AG09309 (cell line): ENCODE results near the gene NOS1.

Experiments used
- DNase-seq: peaks from one replicate; pipeline ENCODE4 v3.0.0-alpha.2; 2010; ENCODE audit warnings: low read depth
- H3K4me3 ChIP-seq: 2 replicates; pipeline ENCODE4 v1.5.1; 2011; ENCODE audit warnings: mild to moderate bottlenecking, low read depth, low read length, moderate library complexity; ENCODE audit not compliant: control insufficient read depth
- TF ChIP-seq, protein P1 (sequence below): IDR thresholded peaks from 2 replicates; pipeline ENCODE4 v1.5.1; 2011; ENCODE audit warnings: mild to moderate bottlenecking, low read depth, low read length, inconsistent platforms; ENCODE audit not compliant: insufficient read depth, control insufficient read depth; ENCODE audit errors: missing control alignments

The NOS1 gene

DNA sequence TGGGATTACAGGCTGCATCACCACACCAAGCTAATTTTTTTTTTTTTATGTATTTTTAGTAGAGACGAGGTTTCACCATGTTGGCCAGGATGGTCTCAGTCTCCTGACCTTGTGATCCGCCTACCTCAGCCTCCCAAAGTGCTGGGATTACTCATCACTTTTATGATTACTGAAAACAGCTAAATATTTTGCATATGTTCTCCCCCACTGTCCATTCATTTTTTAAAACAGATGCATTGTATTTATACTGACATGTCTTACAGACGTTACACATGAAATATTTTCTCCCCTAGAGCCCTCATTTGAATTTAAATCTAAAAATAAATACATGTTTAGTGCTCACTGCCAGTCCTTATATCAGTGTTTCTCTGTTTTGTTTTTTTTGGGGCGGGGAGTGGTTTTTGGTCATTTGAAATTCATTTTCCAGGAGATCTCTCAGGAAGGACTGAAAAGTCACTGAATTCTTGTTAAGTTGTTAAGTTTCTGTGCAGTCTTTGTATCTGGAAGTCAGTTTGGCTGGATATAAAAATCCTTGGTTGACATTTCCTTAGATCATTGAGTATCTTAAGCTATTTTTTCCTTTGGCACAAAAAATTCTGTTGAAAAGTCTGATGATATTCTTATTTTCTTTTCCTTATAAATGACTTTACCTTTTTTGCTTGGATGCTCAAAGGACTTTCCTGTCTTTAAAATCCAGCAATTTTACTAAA lies 180.5 kb downstream of the NOS1 start:
- DNase-seq: no peak
- no peak overlapping the region for H3K4me3 ChIP-seq
- TF ChIP-seq, protein P1, sequence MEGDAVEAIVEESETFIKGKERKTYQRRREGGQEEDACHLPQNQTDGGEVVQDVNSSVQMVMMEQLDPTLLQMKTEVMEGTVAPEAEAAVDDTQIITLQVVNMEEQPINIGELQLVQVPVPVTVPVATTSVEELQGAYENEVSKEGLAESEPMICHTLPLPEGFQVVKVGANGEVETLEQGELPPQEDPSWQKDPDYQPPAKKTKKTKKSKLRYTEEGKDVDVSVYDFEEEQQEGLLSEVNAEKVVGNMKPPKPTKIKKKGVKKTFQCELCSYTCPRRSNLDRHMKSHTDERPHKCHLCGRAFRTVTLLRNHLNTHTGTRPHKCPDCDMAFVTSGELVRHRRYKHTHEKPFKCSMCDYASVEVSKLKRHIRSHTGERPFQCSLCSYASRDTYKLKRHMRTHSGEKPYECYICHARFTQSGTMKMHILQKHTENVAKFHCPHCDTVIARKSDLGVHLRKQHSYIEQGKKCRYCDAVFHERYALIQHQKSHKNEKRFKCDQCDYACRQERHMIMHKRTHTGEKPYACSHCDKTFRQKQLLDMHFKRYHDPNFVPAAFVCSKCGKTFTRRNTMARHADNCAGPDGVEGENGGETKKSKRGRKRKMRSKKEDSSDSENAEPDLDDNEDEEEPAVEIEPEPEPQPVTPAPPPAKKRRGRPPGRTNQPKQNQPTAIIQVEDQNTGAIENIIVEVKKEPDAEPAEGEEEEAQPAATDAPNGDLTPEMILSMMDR: no peak

DNA sequence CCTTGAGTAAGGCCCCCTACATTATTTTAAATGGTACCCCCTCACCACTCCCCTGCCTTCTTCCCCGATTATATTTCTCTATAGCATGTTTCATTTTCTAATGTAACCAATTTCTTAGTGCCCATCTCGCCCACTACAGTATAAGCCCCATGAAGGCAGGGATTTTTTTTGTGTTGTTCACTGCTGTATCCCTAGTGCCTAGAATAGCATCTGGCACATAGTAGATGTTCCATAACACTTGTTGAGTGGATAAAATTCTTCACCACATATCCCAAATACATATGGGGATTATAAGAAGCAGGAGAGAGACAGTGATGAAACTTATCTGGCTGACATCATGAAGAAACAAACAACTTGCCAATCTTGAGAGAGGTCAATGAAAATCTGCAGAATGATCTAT lies 182.7 kb downstream of the NOS1 start:
- DNase-seq: no peak
- H3K4me3 ChIP-seq: no peak overlapping the region
- TF ChIP-seq, protein P1: no peak

DNA sequence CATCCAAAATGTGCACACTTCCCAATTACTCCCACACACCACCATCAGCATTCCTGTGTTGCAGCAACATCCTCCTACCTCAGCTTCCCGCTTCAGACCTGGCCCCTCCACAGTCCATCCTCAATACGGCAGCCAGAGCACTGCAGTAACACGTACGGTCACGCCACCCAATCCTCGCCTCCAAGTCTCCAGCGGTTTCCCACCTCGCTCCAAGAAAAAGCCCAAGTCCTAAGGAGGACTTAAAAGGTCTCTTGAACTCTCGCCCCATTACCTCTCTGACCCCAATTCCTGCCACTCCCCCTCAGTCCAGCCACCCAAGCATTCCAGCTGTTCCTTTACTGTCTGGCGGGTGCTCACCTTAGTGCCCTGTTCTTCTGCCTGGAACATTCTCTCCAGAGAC lies 183.1 kb downstream of the NOS1 start:
- H3K4me3 ChIP-seq: no peak overlapping the region
- TF ChIP-seq, protein P1: no peak
- DNase-seq: no peak

GRCh38 chr12:117172168-117172567 lies 189.3 kb downstream of the NOS1 start:
- no peak overlapping the region for H3K4me3 ChIP-seq
- TF ChIP-seq, protein P1: no peak
- no peak for DNase-seq

- TF ChIP-seq, protein P1: no peak
Measured at GRCh38 chr12:117171499-117172162, 189.8 kb downstream of the NOS1 start.

GRCh38 chr12:117169548-117169947 lies 191.9 kb downstream of the NOS1 start:
- H3K4me3 ChIP-seq: no peak overlapping the region
- TF ChIP-seq, protein P1: no peak
- no peak for DNase-seq

More at GRCh38 chr12:117171499-117172162, 189.8 kb downstream of the NOS1 start:
- no peak overlapping the region for H3K4me3 ChIP-seq
- DNase-seq: no peak
